Osteocyte (in vitro differentiated cells): ENCODE results near the gene CHIT1. TPM values are rescaled to one million over a fixed set of nuclear protein-coding genes. Genes with fewer than 3 reads are reported as not detected.

ENCODE experiments used
- DNase-seq: peaks from one replicate; pipeline ENCODE4 v3.0.0; 2021; ENCODE audit warnings: mixed read lengths; ENCODE audit not compliant: unreplicated experiment; ENCODE audit errors: extremely low spot score
- H3K27ac Mint-ChIP-seq: one replicate; pipeline ENCODE4 v1.8.0; 2021; ENCODE audit warnings: mild to moderate bottlenecking, mixed read lengths; ENCODE audit not compliant: unreplicated experiment
- H3K27me3 Mint-ChIP-seq: one replicate; pipeline ENCODE4 v1.8.0; 2021; ENCODE audit warnings: mixed read lengths; ENCODE audit not compliant: unreplicated experiment
- H3K36me3 Mint-ChIP-seq: one replicate; pipeline ENCODE4 v1.8.0; 2021; ENCODE audit warnings: mixed read lengths; ENCODE audit not compliant: unreplicated experiment
- H3K4me1 Mint-ChIP-seq: one replicate; pipeline ENCODE4 v1.8.0; 2021; ENCODE audit warnings: mixed read lengths; ENCODE audit not compliant: unreplicated experiment
- H3K4me3 Mint-ChIP-seq: one replicate; pipeline ENCODE4 v1.8.0; 2021; ENCODE audit warnings: mild to moderate bottlenecking, moderate library complexity, mixed read lengths; ENCODE audit not compliant: unreplicated experiment
- H3K9me3 Mint-ChIP-seq: one replicate; pipeline ENCODE4 v1.8.0; 2021; ENCODE audit warnings: mixed read lengths; ENCODE audit not compliant: unreplicated experiment
- total RNA-seq: library from RNA; stranded (reverse); gene quantifications from 2 replicates; pipeline ENCODE4 v1.2.1, GENCODE V29; 2021
- TF ChIP-seq, protein P1 (sequence below): fragments of 200-600 bp; sonication (generic); IDR thresholded peaks from 2 replicates; pipeline ENCODE4 v1.5.0; 2021; ENCODE audit warnings: antibody characterized with exemption, mild to moderate bottlenecking, moderate library complexity

CHIT1 gene
- total RNA-seq, 1 donor from 2014 or later: not detected

DNA sequence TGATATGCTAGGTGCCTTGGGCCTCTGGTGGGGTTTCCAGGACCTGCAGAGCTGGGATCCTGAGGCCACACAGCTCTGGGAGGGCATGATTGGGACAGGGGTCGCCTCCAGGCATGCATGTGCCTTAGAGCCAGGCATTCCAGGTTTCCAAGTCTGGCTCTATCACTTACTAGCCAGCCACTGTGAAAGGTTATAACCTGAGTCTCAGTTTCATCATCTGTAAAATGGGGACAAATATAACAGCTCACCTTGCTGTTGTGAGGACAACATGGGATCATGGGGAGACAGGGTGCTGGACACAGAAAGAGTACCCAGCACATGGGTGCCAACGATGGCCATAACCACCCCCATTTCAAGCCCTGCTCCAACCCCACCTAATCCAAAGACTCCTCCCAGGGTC is 45.6 kb downstream of the CHIT1 start:
- H3K9me3 Mint-ChIP-seq: no peaks in the 10 kb centered on the region
- DNase-seq: no peak
- TF ChIP-seq, protein P1, sequence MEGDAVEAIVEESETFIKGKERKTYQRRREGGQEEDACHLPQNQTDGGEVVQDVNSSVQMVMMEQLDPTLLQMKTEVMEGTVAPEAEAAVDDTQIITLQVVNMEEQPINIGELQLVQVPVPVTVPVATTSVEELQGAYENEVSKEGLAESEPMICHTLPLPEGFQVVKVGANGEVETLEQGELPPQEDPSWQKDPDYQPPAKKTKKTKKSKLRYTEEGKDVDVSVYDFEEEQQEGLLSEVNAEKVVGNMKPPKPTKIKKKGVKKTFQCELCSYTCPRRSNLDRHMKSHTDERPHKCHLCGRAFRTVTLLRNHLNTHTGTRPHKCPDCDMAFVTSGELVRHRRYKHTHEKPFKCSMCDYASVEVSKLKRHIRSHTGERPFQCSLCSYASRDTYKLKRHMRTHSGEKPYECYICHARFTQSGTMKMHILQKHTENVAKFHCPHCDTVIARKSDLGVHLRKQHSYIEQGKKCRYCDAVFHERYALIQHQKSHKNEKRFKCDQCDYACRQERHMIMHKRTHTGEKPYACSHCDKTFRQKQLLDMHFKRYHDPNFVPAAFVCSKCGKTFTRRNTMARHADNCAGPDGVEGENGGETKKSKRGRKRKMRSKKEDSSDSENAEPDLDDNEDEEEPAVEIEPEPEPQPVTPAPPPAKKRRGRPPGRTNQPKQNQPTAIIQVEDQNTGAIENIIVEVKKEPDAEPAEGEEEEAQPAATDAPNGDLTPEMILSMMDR: no peak
- no peak overlapping the region for H3K4me3 Mint-ChIP-seq
- H3K27ac Mint-ChIP-seq: no peak overlapping the region
- no peaks in the 10 kb centered on the region for H3K36me3 Mint-ChIP-seq
- H3K27me3 Mint-ChIP-seq: peaks cover 22% of the 10 kb centered on the region
- no peaks in the 10 kb centered on the region for H3K4me1 Mint-ChIP-seq

GRCh38 chr1:203182387-203182953 is 47.0 kb downstream of the CHIT1 start:
- Mint-ChIP-seq H3K27ac (no peak overlapping the region), H3K4me3 (no peak overlapping the region), H3K36me3 (no peaks in the 10 kb centered on the region), H3K27me3 (peaks cover 8% of the 10 kb centered on the region), H3K4me1 (peaks cover 6% of the 10 kb centered on the region), H3K9me3 (no peaks in the 10 kb centered on the region)
- TF ChIP-seq, protein P1: no peak
- no peak for DNase-seq

DNA sequence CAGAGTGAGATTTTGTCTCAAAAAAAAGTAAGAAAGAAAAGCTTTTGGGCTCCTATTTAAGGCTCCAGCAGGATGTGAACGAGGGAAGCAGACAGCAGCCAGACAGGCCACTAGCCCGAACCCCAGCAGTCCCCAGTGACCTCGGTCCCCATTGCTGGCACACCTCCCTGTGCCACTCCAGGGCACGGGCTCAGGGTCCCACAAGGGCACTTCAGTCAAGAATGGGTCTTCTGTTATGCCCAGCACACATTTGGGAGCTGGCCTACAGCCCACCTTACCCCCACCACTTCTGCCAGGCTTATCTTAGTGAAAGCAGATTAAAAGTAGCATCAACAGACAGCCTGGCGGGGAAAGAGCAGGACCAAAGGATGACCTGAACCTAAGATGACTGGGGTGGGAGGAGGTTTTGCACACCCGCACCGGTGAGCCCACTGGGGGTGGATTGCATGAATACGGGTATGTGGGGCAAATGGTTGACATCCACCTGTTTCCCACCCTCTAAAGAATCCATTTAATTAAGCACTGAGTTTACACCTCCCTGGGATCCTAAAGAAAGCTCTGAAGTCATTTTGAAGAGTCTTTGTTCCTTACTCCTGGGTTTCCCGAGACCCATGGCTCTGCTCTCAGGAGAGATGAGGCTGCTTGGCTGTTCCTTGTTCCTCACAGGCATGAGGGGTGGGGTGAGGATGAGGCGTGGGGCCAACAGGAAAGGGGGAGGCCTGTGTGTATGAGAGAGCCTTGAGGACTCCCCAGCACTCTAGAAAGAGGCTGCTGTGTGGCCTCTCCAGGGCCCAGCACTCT is 47.7 kb downstream of the CHIT1 start:
- Mint-ChIP-seq H3K4me3 (no peak overlapping the region), H3K27me3 (peaks cover 3% of the 10 kb centered on the region), H3K4me1 (peaks cover 13% of the 10 kb centered on the region), H3K36me3 (no peaks in the 10 kb centered on the region), H3K9me3 (no peaks in the 10 kb centered on the region), H3K27ac (no peak overlapping the region)
- TF ChIP-seq, protein P1: no peak
- DNase-seq: no peak

GRCh38 chr1:203180611-203181330 is 48.7 kb downstream of the CHIT1 start:
- Mint-ChIP-seq H3K36me3 (no peaks in the 10 kb centered on the region), H3K27me3 (no peaks in the 10 kb centered on the region), H3K4me3 (no peak overlapping the region), H3K9me3 (no peaks in the 10 kb centered on the region), H3K27ac (no peak overlapping the region), H3K4me1 (peaks cover 13% of the 10 kb centered on the region)
- no peak for DNase-seq
- TF ChIP-seq, protein P1: no peak

- Mint-ChIP-seq H3K4me3 (no peak overlapping the region), H3K36me3 (no peaks in the 10 kb centered on the region), H3K9me3 (no peaks in the 10 kb centered on the region), H3K27ac (no peak overlapping the region), H3K27me3 (peaks cover 2% of the 10 kb centered on the region), H3K4me1 (peaks cover 13% of the 10 kb centered on the region)
- DNase-seq: no peak
- TF ChIP-seq, protein P1: no peak
These were observed 49.8 kb downstream of the CHIT1 start for GRCh38 chr1:203179667-203180005.
